Measurements from ENCODE around the gene DHPS.
"Not testable (repeated sequence)": the region's sequence is repeated elsewhere in the genome, so short reads cannot be mapped to it uniquely, and the experiment has no call there.

DHPS gene

GRCh38 chr19:12705654-12706331 lies 24.1 kb upstream of the DHPS start:
- DNase-seq (ENCODE audit: low read depth) = no peak

DNA sequence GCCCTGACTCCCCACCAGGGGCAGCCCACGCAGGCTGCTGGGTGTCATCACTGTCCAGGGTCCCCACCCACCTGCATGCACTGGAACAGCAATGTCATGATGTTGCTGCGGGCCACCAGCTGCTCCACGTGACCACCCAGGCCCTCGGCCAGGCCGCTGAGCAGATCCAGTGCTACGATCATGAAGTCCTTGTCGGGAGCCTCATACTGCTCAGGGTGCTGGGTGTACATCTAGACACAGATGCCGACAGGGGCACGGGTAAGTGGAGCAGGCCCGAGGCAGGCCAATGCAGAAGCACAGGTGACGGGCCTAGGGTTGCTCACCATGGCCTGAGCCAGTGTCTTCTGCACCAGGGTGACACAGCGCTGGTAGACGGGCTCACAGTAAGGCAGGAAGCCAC lies 23.5 kb upstream of the DHPS start:
- no peak for DNase-seq (ENCODE audit: low read depth)

DNA sequence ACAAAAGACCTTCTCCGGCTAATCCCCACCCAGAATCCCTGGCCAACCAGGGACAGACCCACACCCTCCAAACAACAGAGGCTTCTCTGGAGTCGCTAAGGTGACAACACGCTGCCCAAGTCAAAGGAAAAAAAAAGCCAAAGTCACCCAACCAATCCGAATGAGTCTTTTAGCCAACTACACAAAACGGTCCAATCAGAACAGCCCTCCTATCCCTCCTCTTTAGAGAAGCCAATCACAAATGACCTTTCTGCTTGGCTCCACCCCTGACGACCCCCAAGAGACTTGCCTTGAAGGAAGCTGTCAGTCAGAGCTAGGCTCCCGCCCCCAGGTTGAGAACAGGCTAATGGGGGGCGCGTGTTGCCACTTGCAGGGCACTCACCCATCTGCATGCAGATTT lies 21.4 kb upstream of the DHPS start:
- DNase-seq (ENCODE audit: low read depth) = no peak

DNA sequence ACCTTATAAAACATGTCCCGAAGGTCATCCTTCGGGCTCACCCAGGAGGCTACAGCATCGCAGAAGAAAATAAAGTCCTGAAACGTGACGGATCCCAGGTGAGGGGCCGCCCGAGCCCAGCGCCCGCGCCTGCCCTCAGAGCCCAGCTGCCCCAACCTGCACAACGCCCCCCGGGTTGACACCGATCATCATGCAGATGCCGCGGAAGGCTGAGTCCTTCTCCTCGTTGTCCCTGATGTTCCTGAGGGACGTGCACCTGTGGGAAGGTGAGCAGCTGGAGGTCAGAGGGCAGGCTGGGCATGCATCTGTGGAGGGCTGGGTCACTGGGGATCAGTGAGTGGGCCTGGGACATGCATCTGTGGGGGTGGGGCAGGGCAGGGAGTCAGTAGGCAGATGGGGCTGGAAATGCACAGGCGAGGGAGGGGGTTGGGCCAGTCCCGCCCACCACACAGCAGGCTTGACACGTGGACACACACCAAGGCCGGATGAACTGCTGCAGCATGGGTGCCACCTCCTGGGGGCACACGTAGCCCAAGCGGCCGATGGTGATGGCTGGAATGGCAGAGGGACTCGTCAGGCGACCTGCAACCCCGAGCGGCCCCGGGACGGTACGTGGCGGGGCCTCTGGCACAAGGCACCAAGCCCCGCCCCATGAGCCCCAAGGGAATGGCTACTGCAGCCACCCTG lies 20.1 kb upstream of the DHPS start:
- DNase-seq (ENCODE audit: low read depth) = no peak

DNA sequence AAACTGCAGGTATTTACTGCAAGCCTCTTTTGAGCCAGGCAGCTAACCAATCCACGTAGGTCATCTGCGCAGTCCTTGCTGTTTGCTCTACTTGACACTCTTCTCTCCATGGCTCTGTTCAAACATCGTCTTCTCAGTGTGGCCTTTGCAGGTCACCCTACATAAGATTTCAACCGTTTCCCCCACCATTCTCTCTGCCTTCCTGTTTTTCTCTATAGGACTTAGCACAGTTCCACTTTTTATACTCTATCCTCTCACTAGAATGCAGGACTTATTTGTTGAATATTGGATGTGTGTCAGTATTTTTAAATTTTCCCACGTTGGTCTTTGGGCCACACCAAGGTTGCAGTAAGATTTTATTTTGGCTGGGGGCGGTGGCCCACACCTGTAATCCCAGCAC lies 16.5 kb upstream of the DHPS start:
- no peak for DNase-seq (ENCODE audit: low read depth)

DNA sequence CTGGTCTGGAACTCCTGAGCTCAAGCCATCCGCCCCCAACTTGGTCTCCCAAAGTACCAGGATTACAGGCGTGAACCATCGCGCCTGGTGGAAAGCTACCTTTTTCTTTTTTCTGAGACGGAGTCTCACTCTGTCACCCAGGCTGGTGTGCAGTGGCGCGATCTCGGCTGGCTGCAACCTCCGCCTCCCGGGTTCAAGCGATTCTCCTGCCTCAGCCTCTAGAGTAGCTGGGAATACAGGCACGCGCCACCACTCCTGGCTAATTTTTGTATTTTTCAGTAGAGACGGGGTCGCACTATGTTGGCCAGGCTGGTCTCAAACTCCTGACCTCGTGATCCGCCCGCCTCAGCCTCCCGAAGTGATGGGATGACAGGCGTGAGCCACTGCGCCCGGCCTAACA lies 15.7 kb upstream of the DHPS start:
- not testable (repeated sequence) for DNase-seq (ENCODE audit: low read depth)

- peak; percentile 87 for DNase-seq (ENCODE audit: low read depth)
These were observed 15.0 kb upstream of the DHPS start, which contains the start of gene FBXW9 for GRCh38 chr19:12696366-12697335. Gene FBXW9, minus strand, starts transcription at chr19:12696631. Its CDS starts 50 bp downstream, at chr19:12696581.

GRCh38 chr19:12695997-12696365 lies 14.3 kb upstream of the DHPS start:
- DNase-seq (ENCODE audit: low read depth) = no peak

GRCh38 chr19:12695514-12695913 lies 13.8 kb upstream of the DHPS start:
- no peak for DNase-seq (ENCODE audit: low read depth)

- no peak for DNase-seq (ENCODE audit: low read depth)
These were observed 13.4 kb upstream of the DHPS start for GRCh38 chr19:12695096-12695495.

DNA sequence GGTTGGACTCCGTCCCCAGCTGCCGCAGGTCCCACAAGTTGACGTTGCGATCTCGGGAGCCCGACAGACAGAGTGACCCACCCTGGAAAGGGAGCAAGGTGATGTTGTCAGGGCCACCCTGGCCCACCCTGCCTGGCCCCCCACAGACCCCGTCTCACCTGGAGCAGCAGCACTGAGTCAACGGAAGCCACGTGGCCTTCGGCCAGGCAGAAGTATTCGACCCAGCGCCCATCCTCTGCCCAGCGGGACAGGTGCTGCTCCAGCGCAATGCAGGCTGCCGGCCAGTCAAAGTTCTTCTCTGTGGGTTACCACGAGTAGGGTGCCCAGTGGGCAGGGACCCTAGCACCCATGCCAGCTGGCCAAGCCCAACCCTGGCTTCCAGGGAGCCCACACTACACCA lies 13.0 kb upstream of the DHPS start:
- DNase-seq (ENCODE audit: low read depth) = no peak

GRCh38 chr19:12692960-12693359 lies 11.3 kb upstream of the DHPS start:
- DNase-seq (ENCODE audit: low read depth) = no peak

- DNase-seq (ENCODE audit: low read depth) = no peak
These were observed 8.0 kb upstream of the DHPS start for GRCh38 chr19:12689581-12690216.

GRCh38 chr19:12689012-12689411 lies 7.3 kb upstream of the DHPS start:
- DNase-seq (ENCODE audit: low read depth) = no peak

GRCh38 chr19:12687496-12688196 lies 6.0 kb upstream of the DHPS start, which contains the start of gene GNG14:
Gene GNG14, plus strand, starts transcription at chr19:12687998. Its CDS starts 51 bp downstream, at chr19:12688049.
- no peak for DNase-seq (ENCODE audit: low read depth)

GRCh38 chr19:12685831-12686230 lies 4.2 kb upstream of the DHPS start:
- no peak for DNase-seq (ENCODE audit: low read depth)

GRCh38 chr19:12680034-12680433 lies 1.6 kb downstream of the DHPS start:
- no peak for DNase-seq (ENCODE audit: low read depth)

DNA sequence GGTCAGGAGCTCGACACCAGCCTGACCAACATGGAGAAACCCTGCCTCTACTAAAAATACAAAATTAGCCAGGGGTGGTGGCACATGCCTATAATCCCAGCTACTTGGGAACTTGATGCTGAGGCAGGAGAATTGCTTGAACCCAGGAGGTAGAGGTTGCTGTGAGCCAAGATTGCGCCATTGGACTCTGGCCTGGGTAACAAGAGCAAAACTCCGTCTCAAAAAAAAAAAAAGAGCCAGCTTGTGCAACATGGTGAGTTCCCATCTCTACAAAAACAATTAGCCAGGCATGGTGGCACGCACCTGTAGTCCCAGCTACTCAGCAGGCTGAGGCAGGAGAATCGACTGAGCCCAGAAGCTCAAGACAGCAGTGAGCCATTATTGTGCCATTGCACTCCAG lies 3.6 kb downstream of the DHPS start:
- not testable (repeated sequence) for DNase-seq (ENCODE audit: low read depth)

- no peak for DNase-seq (ENCODE audit: low read depth)
These were observed 4.8 kb downstream of the DHPS start for GRCh38 chr19:12676928-12677327.

DNA sequence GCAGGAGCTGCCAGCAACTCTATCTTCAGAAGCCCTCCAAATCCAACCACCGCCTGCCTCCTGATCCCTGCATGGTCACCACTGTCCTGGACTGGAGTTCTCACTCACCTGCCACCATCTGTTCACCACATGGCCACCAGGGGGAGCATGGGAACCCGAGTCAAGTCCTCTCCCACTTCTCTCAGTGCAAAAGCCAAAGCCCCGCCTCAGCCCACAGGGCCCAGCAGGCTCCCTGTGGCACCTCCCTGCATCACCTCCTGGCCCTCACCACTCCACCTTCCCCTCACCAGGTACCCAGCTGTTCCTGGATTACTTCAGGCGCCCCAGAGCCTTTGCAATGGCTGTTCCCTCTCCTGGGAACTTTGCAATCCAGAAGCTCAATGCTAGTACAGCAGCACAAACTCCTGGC lies 5.3 kb downstream of the DHPS start:
- peak; percentile 53 for DNase-seq (ENCODE audit: low read depth)

- no peak for DNase-seq (ENCODE audit: low read depth)
These were observed 5.7 kb downstream of the DHPS start for GRCh38 chr19:12675940-12676339.
